ENCODE data around the gene CAMK2G.

- TF ChIP-seq EZH2phosphoT487 (IDR thresholded peaks at IDR 0.05; ENCODE audit: insufficient read depth, low read depth) = no peak
- no peak for TF ChIP-seq EZH2 (IDR thresholded peaks at IDR 0.05; ENCODE audit: insufficient read depth, poor library complexity, severe bottlenecking)
These were observed 7.7 kb downstream of the CAMK2G start for GRCh38 chr10:73866621-73867020.
